DMS153 (cell line): ENCODE results near the gene CLSTN2.

ENCODE experiments used
- DNase-seq: peaks from one replicate; lab custom pipeline; 2025; lab: John Stamatoyannopoulos, UW

The CLSTN2 gene

GRCh38 chr3:139944256-139944910 lies 9.4 kb downstream of the CLSTN2 start:
- no peak for DNase-seq

GRCh38 chr3:139945386-139945785 lies 10.4 kb downstream of the CLSTN2 start:
- DNase-seq: no peak

GRCh38 chr3:139945942-139946341 lies 11.0 kb downstream of the CLSTN2 start:
- DNase-seq: no peak

- no peak for DNase-seq
Measured at GRCh38 chr3:139948467-139948866, 13.5 kb downstream of the CLSTN2 start.

- DNase-seq: no peak
Measured at GRCh38 chr3:139948898-139949297, 13.9 kb downstream of the CLSTN2 start.

- no peak for DNase-seq
Measured at GRCh38 chr3:139953131-139953910, 18.3 kb downstream of the CLSTN2 start.

- no peak for DNase-seq
Measured at GRCh38 chr3:139954146-139954860, 19.3 kb downstream of the CLSTN2 start.

GRCh38 chr3:139957844-139958243 lies 22.9 kb downstream of the CLSTN2 start:
- DNase-seq: no peak

GRCh38 chr3:139969386-139969785 lies 34.4 kb downstream of the CLSTN2 start:
- DNase-seq: no peak

- no peak for DNase-seq
Measured at GRCh38 chr3:139970526-139970925, 35.5 kb downstream of the CLSTN2 start.

GRCh38 chr3:139974809-139975425 lies 39.9 kb downstream of the CLSTN2 start:
- DNase-seq: no peak

GRCh38 chr3:139975594-139976365 lies 40.8 kb downstream of the CLSTN2 start:
- DNase-seq: no peak

GRCh38 chr3:139978966-139979365 lies 44.0 kb downstream of the CLSTN2 start:
- DNase-seq: no peak

- DNase-seq: no peak
Measured at GRCh38 chr3:139979991-139980390, 45.0 kb downstream of the CLSTN2 start.

GRCh38 chr3:139982404-139982803 lies 47.4 kb downstream of the CLSTN2 start:
- DNase-seq: no peak

- no peak for DNase-seq
Measured at GRCh38 chr3:139985576-139985975, 50.6 kb downstream of the CLSTN2 start.

GRCh38 chr3:139987908-139988307 lies 52.9 kb downstream of the CLSTN2 start:
- no peak for DNase-seq

GRCh38 chr3:139988472-139989156 lies 53.6 kb downstream of the CLSTN2 start:
- DNase-seq: no peak

- no peak for DNase-seq
Measured at GRCh38 chr3:139994891-139995290, 59.9 kb downstream of the CLSTN2 start.

- DNase-seq: no peak
Measured at GRCh38 chr3:140004271-140004670, 69.3 kb downstream of the CLSTN2 start.

- no peak for DNase-seq
Measured at GRCh38 chr3:140006331-140006730, 71.3 kb downstream of the CLSTN2 start.
